GM23338 (cell line): Measurements from ENCODE around the gene POMC. TPM values are rescaled to one million over a fixed set of nuclear protein-coding genes. Genes with fewer than 3 reads are reported as not detected.

Experiments used
- ATAC-seq: fragments of 200-7000 bp; cut with Tn5 transposase; 3 replicates; pipeline ENCODE4 v1.9.1; 2020
- DNase-seq: peaks from one replicate; pipeline ENCODE4 v3.0.0-alpha.2; 2015; ENCODE audit warnings: low spot score
- H2AFZ ChIP-seq: fragments of 200-600 bp; sonication (generic); 2 replicates; pipeline ENCODE4 v1.8.0; 2016; ENCODE audit warnings: antibody characterized with exemption, mild to moderate bottlenecking, moderate library complexity
- H3F3A ChIP-seq: fragments of 200-600 bp; sonication (generic); replicated peaks from 2 replicates; pipeline ENCODE4 v1.8.0; 2017; ENCODE audit warnings: antibody characterized with exemption, mixed run types, low read depth
- H3K27ac ChIP-seq: fragments of 200-600 bp; sonication (generic); 2 replicates; pipeline ENCODE4 v1.6.1; 2016; ENCODE audit warnings: low read depth
- H3K27me3 ChIP-seq: fragments of 200-600 bp; sonication (generic); 2 replicates; pipeline ENCODE4 v1.8.0; 2016; ENCODE audit warnings: mild to moderate bottlenecking, mixed run types, moderate library complexity; ENCODE audit not compliant: insufficient read depth
- H3K36me3 ChIP-seq: fragments of 200-600 bp; sonication (generic); 2 replicates; pipeline ENCODE4 v1.8.0; 2016; ENCODE audit warnings: mild to moderate bottlenecking; ENCODE audit not compliant: insufficient read depth
- H3K4me1 ChIP-seq: fragments of 200-600 bp; sonication (generic); 2 replicates; pipeline ENCODE4 v1.8.0; 2016; ENCODE audit warnings: mild to moderate bottlenecking, moderate library complexity; ENCODE audit not compliant: insufficient read depth
- H3K4me2 ChIP-seq: fragments of 200-600 bp; sonication (generic); 2 replicates; pipeline ENCODE4 v1.7.1; 2017; ENCODE audit warnings: mixed run types
- H3K4me3 ChIP-seq: fragments of 200-600 bp; sonication (generic); 2 replicates; pipeline ENCODE4 v1.6.1; 2016; ENCODE audit warnings: mixed run types
- H3K79me2 ChIP-seq: fragments of 200-600 bp; sonication (generic); replicated peaks from 2 replicates; pipeline ENCODE4 v1.8.0; 2017; ENCODE audit warnings: mild to moderate bottlenecking; ENCODE audit not compliant: insufficient read depth
- H3K9me2 ChIP-seq: fragments of 200-600 bp; sonication (generic); 2 replicates; pipeline ENCODE4 v1.8.0; 2017; ENCODE audit not compliant: insufficient read depth
- H4K20me1 ChIP-seq: fragments of 200-600 bp; sonication (generic); replicated peaks from 2 replicates; pipeline ENCODE4 v1.8.0; 2017; ENCODE audit warnings: mild to moderate bottlenecking; ENCODE audit not compliant: insufficient read depth
- H3K27ac Mint-ChIP-seq: 2 replicates; pipeline ENCODE4 v1.8.0; 2020; ENCODE audit warnings: inconsistent platforms, mild to moderate bottlenecking, moderate library complexity, mixed read lengths
- H3K27me3 Mint-ChIP-seq: 3 replicates; pipeline ENCODE4 v1.8.0; 2022; ENCODE audit warnings: low read depth, mild to moderate bottlenecking, moderate library complexity, mixed read lengths, inconsistent platforms; ENCODE audit not compliant: insufficient read depth, poor library complexity
- H3K36me3 Mint-ChIP-seq: 3 replicates; pipeline ENCODE4 v1.8.0; 2021; ENCODE audit warnings: low read depth, mild to moderate bottlenecking, inconsistent platforms, moderate library complexity, mixed read lengths
- H3K4me1 Mint-ChIP-seq: 3 replicates; pipeline ENCODE4 v1.8.0; 2020; ENCODE audit warnings: mild to moderate bottlenecking, inconsistent platforms, mixed read lengths
- H3K4me3 Mint-ChIP-seq: 3 replicates; pipeline ENCODE4 v1.8.0; 2021; ENCODE audit warnings: moderate library complexity, mild to moderate bottlenecking, inconsistent platforms, mixed read lengths
- H3K9me3 Mint-ChIP-seq: 3 replicates; pipeline ENCODE4 v1.8.0; 2020; ENCODE audit warnings: moderate library complexity, mild to moderate bottlenecking, inconsistent platforms, mixed read lengths
- CREB1 ChIP-seq: fragments of 250-450 bp; sonication (Bioruptor Pico); IDR thresholded peaks from 2 replicates; pipeline ENCODE4 v1.5.0; 2020; ENCODE audit warnings: low read depth, mild to moderate bottlenecking, moderate library complexity
- EZH2 ChIP-seq: fragments of 200-600 bp; sonication (generic); IDR thresholded peaks from one replicate; pipeline ENCODE4 v1.8.0; 2017; ENCODE audit warnings: antibody characterized with exemption, mild to moderate bottlenecking, low read depth; ENCODE audit not compliant: unreplicated experiment
- EZH2phosphoT487 ChIP-seq: fragments of 200-600 bp; sonication (generic); IDR thresholded peaks from one replicate; pipeline ENCODE4 v1.8.1; 2018; ENCODE audit warnings: antibody characterized with exemption; ENCODE audit not compliant: unreplicated experiment
- JUNB ChIP-seq: IDR thresholded peaks from one replicate; pipeline ENCODE4 v1.6.1; 2016; ENCODE audit warnings: antibody characterized with exemption; ENCODE audit not compliant: unreplicated experiment
- NANOG ChIP-seq: IDR thresholded peaks from 2 replicates; pipeline ENCODE4 v1.6.1; 2016; ENCODE audit warnings: antibody characterized with exemption, borderline replicate concordance
- POLR2AphosphoS5 ChIP-seq: IDR thresholded peaks from 2 replicates; pipeline ENCODE4 v1.6.1; 2016; ENCODE audit warnings: antibody characterized with exemption, low read depth
- STAT1 ChIP-seq: IDR thresholded peaks from one replicate; pipeline ENCODE4 v1.6.1; 2016; ENCODE audit warnings: antibody characterized with exemption; ENCODE audit not compliant: unreplicated experiment
- ZNF114 ChIP-seq: fragments of 250-450 bp; sonication (Bioruptor Pico); IDR thresholded peaks from 2 replicates; pipeline ENCODE4 v1.5.0; 2020; ENCODE audit warnings: mild to moderate bottlenecking, moderate library complexity
- ZNF331 ChIP-seq: fragments of 250-450 bp; sonication (Bioruptor Pico); IDR thresholded peaks from 2 replicates; pipeline ENCODE4 v1.5.0; 2020; ENCODE audit warnings: low read depth, mild to moderate bottlenecking, moderate library complexity
- polyA plus RNA-seq: library from polyadenylated mRNA; unstranded; fragments of >200 nt; fragmentation: Nextera tagmentation; extraction: Ambion mirVana; gene quantifications from 2 replicates; pipeline ENCODE4 v1.2.1, GENCODE V29; 2016
- total RNA-seq: library from RNA; depleted of rRNA; stranded (reverse); fragments of >200 nt; shearing (Covaris generic); gene quantifications from 2 replicates; pipeline ENCODE4 v1.2.3, GENCODE V29; 2014
- TF ChIP-seq, protein P1 (sequence below), 2 experiments: fragments of 200-600 bp in 1 of 2; sonication (generic) in 1 of 2; conservative IDR thresholded peaks; 2 replicates each; pipeline versions ENCODE4 v1.5.1 to v1.6.1; 2016 to 2017; ENCODE audit warnings: antibody characterized with exemption in 2 of 2, low read depth in 2 of 2, mild to moderate bottlenecking in 2 of 2, moderate library complexity in 1 of 2
- TF ChIP-seq, protein P2 (sequence below): IDR thresholded peaks from 2 replicates; pipeline ENCODE4 v1.6.1; 2016; ENCODE audit warnings: antibody characterized with exemption
- TF ChIP-seq, protein P3 (sequence below): IDR thresholded peaks from one replicate; pipeline ENCODE4 v1.6.1; 2018; ENCODE audit warnings: antibody characterized with exemption; ENCODE audit not compliant: unreplicated experiment

Gene POMC
- total and polyA plus RNA-seq, 2 experiments from 2014 or later = 8.5 to 12.3 TPM

DNA sequence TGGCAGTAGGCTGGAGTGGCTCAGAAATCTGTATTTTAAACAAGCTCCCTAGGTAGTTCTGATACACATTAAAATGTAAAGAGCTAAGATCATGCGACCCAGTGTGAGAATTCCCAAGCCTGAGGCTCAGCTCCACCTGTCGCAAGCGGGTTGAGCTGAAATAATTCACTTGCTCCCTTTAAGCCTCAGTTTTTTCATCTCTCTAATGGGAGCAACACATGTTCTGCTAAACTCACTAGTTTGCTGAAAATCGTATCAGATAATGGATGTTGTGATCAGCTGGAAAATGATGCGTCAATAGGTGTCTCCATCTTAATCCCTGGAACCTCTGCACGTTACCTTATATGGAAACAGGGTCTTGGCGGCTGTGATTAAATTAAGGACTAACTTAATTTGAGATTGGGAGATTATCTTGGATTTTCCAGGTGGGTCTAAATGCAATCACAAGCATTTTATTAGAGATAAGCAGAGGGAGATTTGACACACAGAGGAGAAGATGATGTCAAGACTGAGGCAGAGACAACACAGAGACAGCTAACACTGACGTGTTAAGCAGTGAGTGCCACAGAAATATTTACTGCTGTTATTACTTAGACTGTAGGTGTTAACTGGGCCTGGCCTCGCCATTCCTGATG is 53.0 kb downstream of the POMC start:
- TF ChIP-seq, protein P1, sequence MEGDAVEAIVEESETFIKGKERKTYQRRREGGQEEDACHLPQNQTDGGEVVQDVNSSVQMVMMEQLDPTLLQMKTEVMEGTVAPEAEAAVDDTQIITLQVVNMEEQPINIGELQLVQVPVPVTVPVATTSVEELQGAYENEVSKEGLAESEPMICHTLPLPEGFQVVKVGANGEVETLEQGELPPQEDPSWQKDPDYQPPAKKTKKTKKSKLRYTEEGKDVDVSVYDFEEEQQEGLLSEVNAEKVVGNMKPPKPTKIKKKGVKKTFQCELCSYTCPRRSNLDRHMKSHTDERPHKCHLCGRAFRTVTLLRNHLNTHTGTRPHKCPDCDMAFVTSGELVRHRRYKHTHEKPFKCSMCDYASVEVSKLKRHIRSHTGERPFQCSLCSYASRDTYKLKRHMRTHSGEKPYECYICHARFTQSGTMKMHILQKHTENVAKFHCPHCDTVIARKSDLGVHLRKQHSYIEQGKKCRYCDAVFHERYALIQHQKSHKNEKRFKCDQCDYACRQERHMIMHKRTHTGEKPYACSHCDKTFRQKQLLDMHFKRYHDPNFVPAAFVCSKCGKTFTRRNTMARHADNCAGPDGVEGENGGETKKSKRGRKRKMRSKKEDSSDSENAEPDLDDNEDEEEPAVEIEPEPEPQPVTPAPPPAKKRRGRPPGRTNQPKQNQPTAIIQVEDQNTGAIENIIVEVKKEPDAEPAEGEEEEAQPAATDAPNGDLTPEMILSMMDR (conservative IDR thresholded peaks at IDR 0.05; ENCODE audit: low read depth in 2 of 2) = no peak
- TF ChIP-seq EZH2 = no peak
- no peak for TF ChIP-seq CREB1 (CRISPR knock-in tag)
- TF ChIP-seq, protein P2, sequence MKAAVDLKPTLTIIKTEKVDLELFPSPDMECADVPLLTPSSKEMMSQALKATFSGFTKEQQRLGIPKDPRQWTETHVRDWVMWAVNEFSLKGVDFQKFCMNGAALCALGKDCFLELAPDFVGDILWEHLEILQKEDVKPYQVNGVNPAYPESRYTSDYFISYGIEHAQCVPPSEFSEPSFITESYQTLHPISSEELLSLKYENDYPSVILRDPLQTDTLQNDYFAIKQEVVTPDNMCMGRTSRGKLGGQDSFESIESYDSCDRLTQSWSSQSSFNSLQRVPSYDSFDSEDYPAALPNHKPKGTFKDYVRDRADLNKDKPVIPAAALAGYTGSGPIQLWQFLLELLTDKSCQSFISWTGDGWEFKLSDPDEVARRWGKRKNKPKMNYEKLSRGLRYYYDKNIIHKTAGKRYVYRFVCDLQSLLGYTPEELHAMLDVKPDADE = no peak
- TF ChIP-seq JUNB = no peak
- TF ChIP-seq EZH2phosphoT487 = no peak
- TF ChIP-seq, protein P3, sequence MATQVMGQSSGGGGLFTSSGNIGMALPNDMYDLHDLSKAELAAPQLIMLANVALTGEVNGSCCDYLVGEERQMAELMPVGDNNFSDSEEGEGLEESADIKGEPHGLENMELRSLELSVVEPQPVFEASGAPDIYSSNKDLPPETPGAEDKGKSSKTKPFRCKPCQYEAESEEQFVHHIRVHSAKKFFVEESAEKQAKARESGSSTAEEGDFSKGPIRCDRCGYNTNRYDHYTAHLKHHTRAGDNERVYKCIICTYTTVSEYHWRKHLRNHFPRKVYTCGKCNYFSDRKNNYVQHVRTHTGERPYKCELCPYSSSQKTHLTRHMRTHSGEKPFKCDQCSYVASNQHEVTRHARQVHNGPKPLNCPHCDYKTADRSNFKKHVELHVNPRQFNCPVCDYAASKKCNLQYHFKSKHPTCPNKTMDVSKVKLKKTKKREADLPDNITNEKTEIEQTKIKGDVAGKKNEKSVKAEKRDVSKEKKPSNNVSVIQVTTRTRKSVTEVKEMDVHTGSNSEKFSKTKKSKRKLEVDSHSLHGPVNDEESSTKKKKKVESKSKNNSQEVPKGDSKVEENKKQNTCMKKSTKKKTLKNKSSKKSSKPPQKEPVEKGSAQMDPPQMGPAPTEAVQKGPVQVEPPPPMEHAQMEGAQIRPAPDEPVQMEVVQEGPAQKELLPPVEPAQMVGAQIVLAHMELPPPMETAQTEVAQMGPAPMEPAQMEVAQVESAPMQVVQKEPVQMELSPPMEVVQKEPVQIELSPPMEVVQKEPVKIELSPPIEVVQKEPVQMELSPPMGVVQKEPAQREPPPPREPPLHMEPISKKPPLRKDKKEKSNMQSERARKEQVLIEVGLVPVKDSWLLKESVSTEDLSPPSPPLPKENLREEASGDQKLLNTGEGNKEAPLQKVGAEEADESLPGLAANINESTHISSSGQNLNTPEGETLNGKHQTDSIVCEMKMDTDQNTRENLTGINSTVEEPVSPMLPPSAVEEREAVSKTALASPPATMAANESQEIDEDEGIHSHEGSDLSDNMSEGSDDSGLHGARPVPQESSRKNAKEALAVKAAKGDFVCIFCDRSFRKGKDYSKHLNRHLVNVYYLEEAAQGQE = no peak
- no peak for TF ChIP-seq NANOG
- no peak for TF ChIP-seq ZNF114 (CRISPR knock-in tag)
- TF ChIP-seq ZNF331 (CRISPR knock-in tag) = no peak
- TF ChIP-seq STAT1 = no peak
- no peak for TF ChIP-seq POLR2AphosphoS5
- Mint-ChIP-seq H3K4me3 (no peak overlapping the region), H3K9me3 (no peaks in the 10 kb centered on the region), H3K36me3 (no peaks in the 10 kb centered on the region), H3K4me1 (peaks cover 6% of the 10 kb centered on the region; the same call in 2 of the 3 replicates), H3K27me3 (peaks cover 5% of the 10 kb centered on the region), H3K27ac (no peak overlapping the region)
- no peaks in the 10 kb centered on the region for H4K20me1 ChIP-seq
- no peak overlapping the region for H3K27ac ChIP-seq
- no peak overlapping the region for H2AFZ ChIP-seq
- ATAC-seq (no peak), DNase-seq (no peak)
- H3F3A ChIP-seq = no peaks in the 10 kb centered on the region
- no peak overlapping the region for H3K4me2 ChIP-seq
- no peaks in the 10 kb centered on the region for H3K4me1 ChIP-seq
- no peaks in the 10 kb centered on the region for H3K36me3 ChIP-seq
- 0 out of 2 replicates have a peak, but pooled peaks cover 3% of the 10 kb centered on the region for H3K9me2 ChIP-seq
- no peaks in the 10 kb centered on the region for H3K79me2 ChIP-seq
- H3K27me3 ChIP-seq = no peaks in the 10 kb centered on the region
- no peak overlapping the region for H3K4me3 ChIP-seq
